ENCODE measurements around the gene VPS4A. TPM values are rescaled to one million over a fixed set of nuclear protein-coding genes. Genes with fewer than 3 reads are reported as not detected.

The VPS4A gene
- polyA plus RNA-seq, 3 donors, result 18.2 to 25.7 (median 21.8) TPM

DNA sequence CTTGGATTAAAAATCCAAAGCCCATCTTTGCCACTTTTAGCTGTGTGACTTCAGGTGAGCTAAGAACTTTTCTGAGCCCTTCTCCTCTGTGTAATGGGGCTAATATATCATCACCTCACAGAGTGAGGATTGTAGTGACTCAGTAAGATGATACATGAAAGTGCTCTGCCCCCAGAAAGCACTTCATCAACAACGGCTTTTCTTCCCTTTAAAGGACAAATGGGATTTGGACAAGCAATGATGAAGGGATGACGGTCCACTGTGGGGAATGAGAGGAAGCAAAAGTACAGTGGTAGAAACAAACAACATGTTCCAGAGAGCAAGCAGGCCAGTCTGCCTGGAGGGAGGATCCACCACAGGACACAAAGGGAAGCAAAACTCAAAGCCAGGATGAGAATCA is 54.8 kb downstream of the VPS4A start:
- Histone ChIP-seq H3K4me3 (replicated peaks in 1 of 3; ENCODE audit: low read depth in 2 of 3, low read length in 3 of 3) (no peak overlapping the region), H4K20me1 (ENCODE audit: insufficient read depth, low read length) (peaks cover 18% of the 10 kb centered on the region), H3K4me2 (replicated peaks; ENCODE audit: extremely low read depth, low read length, poor library complexity, severe bottlenecking) (no peak overlapping the region), H3K27me3 (ENCODE audit: control insufficient read depth in 2 of 2, insufficient read depth in 2 of 2, low read length in 2 of 2) (no peaks in the 10 kb centered on the region), H3K4me1 (ENCODE audit: control insufficient read depth in 1 of 2, insufficient read depth in 2 of 2, low read length in 2 of 2) (no peaks in the 10 kb centered on the region), H3K36me3 (replicated peaks in 1 of 2; ENCODE audit: control insufficient read depth in 1 of 2, insufficient read depth in 2 of 2, low read length in 2 of 2) (peaks cover 72 to 97% of the 10 kb centered on the region in 2 donors), H2AFZ (ENCODE audit: insufficient read depth, low read depth, low read length, poor library complexity, severe bottlenecking) (no peak overlapping the region), H3K9ac (ENCODE audit: insufficient read depth, low read length, poor library complexity, severe bottlenecking) (no peak overlapping the region), H3K79me2 (ENCODE audit: insufficient read depth, low read length) (no peaks in the 10 kb centered on the region), H3K9me3 (replicated peaks in 1 of 2; ENCODE audit: control insufficient read depth in 1 of 2, insufficient read depth in 1 of 2, low read length in 2 of 2) (no peaks in the 10 kb centered on the region), H3K27ac (ENCODE audit: low read depth in 1 of 2, low read length in 2 of 2) (no peak overlapping the region)
- Mint-ChIP-seq H3K4me1 (no peaks in the 10 kb centered on the region), H3K36me3 (peaks cover 78 to 88% of the 10 kb centered on the region in 2 donors), H3K27me3 (ENCODE audit: low read depth in 3 of 3) (peaks cover 0 to 1% (median 0%) of the 10 kb centered on the region in 3 donors), H3K9me3 (peaks cover 0 to 2% (median 0%) of the 10 kb centered on the region in 7 donors), H3K4me3 (no peak overlapping the region), H3K27ac (peak overlapping the region in 1 of 7 donors; percentile 78)
- TF ChIP-seq, protein P1, sequence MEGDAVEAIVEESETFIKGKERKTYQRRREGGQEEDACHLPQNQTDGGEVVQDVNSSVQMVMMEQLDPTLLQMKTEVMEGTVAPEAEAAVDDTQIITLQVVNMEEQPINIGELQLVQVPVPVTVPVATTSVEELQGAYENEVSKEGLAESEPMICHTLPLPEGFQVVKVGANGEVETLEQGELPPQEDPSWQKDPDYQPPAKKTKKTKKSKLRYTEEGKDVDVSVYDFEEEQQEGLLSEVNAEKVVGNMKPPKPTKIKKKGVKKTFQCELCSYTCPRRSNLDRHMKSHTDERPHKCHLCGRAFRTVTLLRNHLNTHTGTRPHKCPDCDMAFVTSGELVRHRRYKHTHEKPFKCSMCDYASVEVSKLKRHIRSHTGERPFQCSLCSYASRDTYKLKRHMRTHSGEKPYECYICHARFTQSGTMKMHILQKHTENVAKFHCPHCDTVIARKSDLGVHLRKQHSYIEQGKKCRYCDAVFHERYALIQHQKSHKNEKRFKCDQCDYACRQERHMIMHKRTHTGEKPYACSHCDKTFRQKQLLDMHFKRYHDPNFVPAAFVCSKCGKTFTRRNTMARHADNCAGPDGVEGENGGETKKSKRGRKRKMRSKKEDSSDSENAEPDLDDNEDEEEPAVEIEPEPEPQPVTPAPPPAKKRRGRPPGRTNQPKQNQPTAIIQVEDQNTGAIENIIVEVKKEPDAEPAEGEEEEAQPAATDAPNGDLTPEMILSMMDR (IDR thresholded peaks at IDR 0.05), result no peak
- intact Hi-C loops (cut with micrococcal nuclease), result no loop called here
- 100% methylated on average over 2 of the region's 2 CpGs for WGBS (ENCODE audit: insufficient coverage)
- no peak for DNase-seq

DNA sequence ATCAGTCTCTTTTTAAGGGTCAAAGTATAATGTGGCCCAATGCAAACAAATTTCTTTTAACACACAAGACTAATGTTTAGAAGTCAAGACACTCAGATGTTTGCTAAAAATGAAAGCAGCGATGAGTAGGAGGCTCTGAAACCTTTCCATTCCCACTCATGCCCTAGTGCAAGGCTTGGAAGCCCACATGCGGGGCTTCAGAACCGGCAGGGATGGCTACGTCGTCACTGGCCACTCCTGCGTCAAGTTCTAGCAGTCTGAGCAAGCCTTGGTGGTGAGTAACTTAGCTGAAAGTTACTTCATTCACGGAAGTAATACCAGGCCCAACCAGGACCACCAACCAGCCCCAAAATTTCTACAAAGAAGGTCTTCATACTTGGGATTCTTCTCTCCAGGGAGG is 55.3 kb downstream of the VPS4A start:
- H2AFZ ChIP-seq (ENCODE audit: insufficient read depth, low read depth, low read length, poor library complexity, severe bottlenecking), result no peak overlapping the region
- H3K27me3 ChIP-seq (ENCODE audit: control insufficient read depth in 2 of 2, insufficient read depth in 2 of 2, low read length in 2 of 2), result no peaks in the 10 kb centered on the region
- no peak overlapping the region for H3K4me3 ChIP-seq (replicated peaks in 1 of 3; ENCODE audit: low read depth in 2 of 3, low read length in 3 of 3)
- Mint-ChIP-seq H3K27ac (no peak overlapping the region), H3K27me3 (ENCODE audit: low read depth in 3 of 3) (peaks cover 0 to 1% (median 0%) of the 10 kb centered on the region in 3 donors), H3K4me3 (no peak overlapping the region), H3K4me1 (no peaks in the 10 kb centered on the region), H3K36me3 (peaks cover 75 to 88% of the 10 kb centered on the region in 2 donors), H3K9me3 (peaks cover 0 to 2% (median 0%) of the 10 kb centered on the region in 7 donors)
- intact Hi-C loops (cut with micrococcal nuclease), result no loop called here
- H3K4me1 ChIP-seq (ENCODE audit: control insufficient read depth in 1 of 2, insufficient read depth in 2 of 2, low read length in 2 of 2), result no peaks in the 10 kb centered on the region
- TF ChIP-seq, protein P1 (IDR thresholded peaks at IDR 0.05), result no peak
- no peak overlapping the region for H3K4me2 ChIP-seq (replicated peaks; ENCODE audit: extremely low read depth, low read length, poor library complexity, severe bottlenecking)
- no peaks in the 10 kb centered on the region for H3K79me2 ChIP-seq (ENCODE audit: insufficient read depth, low read length)
- WGBS (ENCODE audit: insufficient coverage), result 100% methylated on average over 1 of the region's 7 CpGs
- H4K20me1 ChIP-seq (ENCODE audit: insufficient read depth, low read length), result peaks cover 20% of the 10 kb centered on the region
- H3K9ac ChIP-seq (ENCODE audit: insufficient read depth, low read length, poor library complexity, severe bottlenecking), result no peak overlapping the region
- no peak for DNase-seq
- H3K9me3 ChIP-seq (replicated peaks in 1 of 2; ENCODE audit: control insufficient read depth in 1 of 2, insufficient read depth in 1 of 2, low read length in 2 of 2), result no peaks in the 10 kb centered on the region
- peaks cover 75 to 97% of the 10 kb centered on the region in 2 donors for H3K36me3 ChIP-seq (replicated peaks in 1 of 2; ENCODE audit: control insufficient read depth in 1 of 2, insufficient read depth in 2 of 2, low read length in 2 of 2)
- no peak overlapping the region for H3K27ac ChIP-seq (ENCODE audit: low read depth in 1 of 2, low read length in 2 of 2)

All from CD14-positive monocyte (primary cell).